GM10248 (cell line): ENCODE results near the gene RAP1GDS1.
"Not testable (repeated sequence)": the region's sequence is repeated elsewhere in the genome, so short reads cannot be mapped to it uniquely, and the experiment has no call there.

Source experiments
- CTCF ChIA-PET: fragments of 300-600 bp; sonication (Branson Sonifier 250); formaldehyde crosslinking; extraction: SDS; loops from one replicate; lab custom pipeline; 2021; ENCODE audit warnings: antibody characterized with exemption; lab: Yijun Ruan, JAX
- POLR2A ChIA-PET: fragments of 350-650 bp; sonication (Branson Sonifier 250); formaldehyde crosslinking; extraction: SDS; loops from one replicate; lab custom pipeline; 2020; ENCODE audit warnings: antibody characterized with exemption; lab: Yijun Ruan, JAX
- DNase-seq: peaks from one replicate; pipeline ENCODE4 v3.0.0; 2012; ENCODE audit errors: extremely low spot score
- CTCF ChIP-seq: IDR thresholded peaks from 2 replicates; pipeline ENCODE4 v1.5.1; 2012; ENCODE audit warnings: mild to moderate bottlenecking, low read depth; ENCODE audit errors: extremely low read depth, missing control alignments, control extremely low read depth

RAP1GDS1 gene

GRCh38 chr4:98314791-98315565 lies 53.8 kb downstream of the RAP1GDS1 start:
- DNase-seq: no peak
- ChIA-PET CTCF (interaction anchor here (1.4 kb wide), 2 partner anchors 12 to 22 kb away, joined by 3 to 5 read pairs; no protein-coding TSS in a partner anchor), POLR2A (no interaction called here)
- no peak for TF ChIP-seq CTCF

DNA sequence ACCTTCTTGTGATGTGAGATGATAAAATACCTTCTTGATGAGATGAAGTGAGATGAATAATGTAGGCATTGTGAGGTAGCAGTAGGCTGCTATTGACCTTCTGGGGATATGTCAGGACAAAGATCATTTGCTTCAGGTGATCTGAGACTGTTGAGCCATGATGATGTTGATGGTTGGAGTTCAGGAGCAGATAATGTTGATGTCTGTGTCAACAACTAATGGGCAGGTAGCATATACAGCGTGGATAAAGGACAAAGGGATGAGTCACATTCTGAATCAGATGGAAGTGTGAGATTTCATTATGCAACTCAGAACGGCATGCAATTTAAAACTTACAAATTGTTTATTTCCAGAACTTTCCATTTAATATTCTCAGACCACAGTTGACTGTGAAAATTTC lies 57.3 kb downstream of the RAP1GDS1 start:
- TF ChIP-seq CTCF: no peak
- POLR2A ChIA-PET: no interaction called here
- CTCF ChIA-PET: no interaction called here
- DNase-seq: no peak

GRCh38 chr4:98319021-98319420 lies 57.8 kb downstream of the RAP1GDS1 start:
- POLR2A ChIA-PET: no interaction called here
- TF ChIP-seq CTCF: no peak
- CTCF ChIA-PET: no interaction called here
- no peak for DNase-seq

DNA sequence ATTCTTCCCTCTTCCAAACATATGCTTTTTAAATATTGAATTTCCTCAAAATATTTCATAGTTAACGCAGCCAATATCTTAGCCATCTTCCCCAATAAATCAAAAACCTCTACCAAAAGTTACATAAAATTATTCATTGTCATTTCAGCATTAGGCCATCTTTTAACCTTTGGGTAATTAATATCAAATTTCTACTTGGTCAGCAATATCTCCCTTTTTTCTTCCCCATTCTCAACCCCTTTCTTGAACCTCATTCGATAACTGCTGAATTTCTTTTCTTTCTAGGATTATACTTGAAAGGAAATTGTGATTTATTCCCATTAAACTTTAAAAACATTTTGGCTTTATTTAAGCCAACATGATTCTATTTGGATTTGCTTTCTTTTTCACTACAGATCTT lies 65.0 kb downstream of the RAP1GDS1 start:
- no peak for TF ChIP-seq CTCF
- POLR2A ChIA-PET: no interaction called here

GRCh38 chr4:98327694-98328093 lies 66.5 kb downstream of the RAP1GDS1 start:
- ChIA-PET CTCF (interaction anchor here (1.3 to 1.6 kb wide), 2 partner anchors 9 to 34 kb away, joined by 3 to 4 read pairs; no protein-coding TSS in a partner anchor), POLR2A (no interaction called here)
- no peak for TF ChIP-seq CTCF
- no peak for DNase-seq

More for the DNA sequence above, 65.0 kb downstream of the RAP1GDS1 start:
- CTCF ChIA-PET: interaction anchor here (1.0 to 1.6 kb wide), 2 partner anchors 33 to 142 kb away, joined by 3 read pairs; no protein-coding TSS in a partner anchor
- no peak for DNase-seq

DNA sequence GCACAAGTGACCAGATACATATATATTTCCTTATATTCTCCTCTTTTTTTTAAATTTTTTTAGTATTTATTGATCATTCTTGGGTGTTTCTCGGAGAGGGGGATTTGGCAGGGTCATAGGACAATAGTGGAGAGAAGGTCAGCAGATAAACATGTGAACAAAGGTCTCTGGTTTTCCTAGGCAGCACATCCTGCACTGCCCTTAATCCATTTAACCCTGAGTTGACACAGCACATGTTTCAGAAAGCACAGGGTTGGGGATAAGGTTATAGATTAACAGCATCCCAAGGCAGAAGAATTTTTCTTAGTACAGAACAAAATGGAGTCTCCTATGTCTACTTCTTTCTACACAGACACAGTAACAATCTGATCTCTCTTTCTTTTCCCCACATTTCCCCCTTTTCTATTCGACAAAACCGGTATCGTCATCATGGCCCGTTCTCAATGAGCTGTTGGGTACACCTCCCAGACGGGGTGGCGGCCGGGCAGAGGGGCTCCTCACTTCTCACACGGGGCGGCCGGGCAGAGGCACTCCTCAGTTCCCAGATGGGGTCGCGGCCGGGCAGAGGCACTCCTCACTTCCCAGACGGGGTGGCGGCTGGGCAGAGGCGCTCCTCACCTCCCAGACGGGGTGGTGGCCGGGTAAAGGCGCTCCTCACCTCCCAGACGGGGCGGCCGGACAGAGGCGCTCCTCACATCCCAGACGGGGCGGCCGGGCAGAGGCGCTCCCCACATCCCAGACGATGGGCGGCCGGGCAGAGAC lies 68.9 kb downstream of the RAP1GDS1 start:
- CTCF ChIA-PET, POLR2A ChIA-PET, DNase-seq: not testable (repeated sequence)

- ChIA-PET POLR2A (no interaction called here), CTCF (interaction anchor here (1.0 kb wide), 1 partner anchor 9 kb away, joined by 3 read pairs; no protein-coding TSS in a partner anchor)
- no peak for DNase-seq
- no peak for TF ChIP-seq CTCF
Observed at GRCh38 chr4:98332017-98332416, 70.8 kb downstream of the RAP1GDS1 start.
